Psoas muscle (tissue), 8 donors: ENCODE measurements around the gene TMEM190. TPM values are rescaled to one million over a fixed set of nuclear protein-coding genes. Genes with fewer than 3 reads are reported as not detected.

Experiments used
- ATAC-seq, 4 donors: fragments of 200-7000 bp; cut with Tn5 transposase; one replicate each; pipeline ENCODE4 v1.9.1; 2020; ENCODE audit warnings: moderate library complexity in 3 of 4, mild to moderate bottlenecking in 2 of 4
- DNase-seq, 2 donors: peaks; one replicate each; pipeline ENCODE4 v3.0.0-alpha.2; 2020
- H3K27ac ChIP-seq: fragments of 200-600 bp; one replicate; pipeline ENCODE4 v1.8.0; 2022
- H3K27me3 ChIP-seq, 3 donors: fragments of 200-600 bp in 1 of 3; one replicate each; pipeline versions ENCODE4 v1.6.1 to v1.8.0; 2013 to 2022; ENCODE audit warnings: low read length in 2 of 3, mild to moderate bottlenecking in 2 of 3, moderate library complexity in 1 of 3; ENCODE audit not compliant: insufficient read depth in 3 of 3
- H3K36me3 ChIP-seq, 2 donors: fragments of 200-600 bp in 1 of 2; one replicate each; pipeline versions ENCODE4 v1.6.1 to v1.8.0; 2013 to 2022; ENCODE audit warnings: low read depth in 1 of 2, mild to moderate bottlenecking in 1 of 2, moderate library complexity in 1 of 2; ENCODE audit not compliant: insufficient read depth in 1 of 2
- H3K4me1 ChIP-seq: fragments of 200-600 bp; one replicate; pipeline ENCODE4 v1.8.0; 2022
- H3K4me3 ChIP-seq: fragments of 200-600 bp; one replicate; pipeline ENCODE4 v1.8.0; 2022; ENCODE audit warnings: mild to moderate bottlenecking
- H3K9me3 ChIP-seq: fragments of 200-600 bp; one replicate; pipeline ENCODE4 v1.8.0; 2022
- WGBS, 3 donors: extraction: QIAGEN DNeasy Blood & Tissue Kit; methylation state at CpG; one replicate each; pipeline versions ENCODE4 v1.1.6 to v1.1.7; 2013; 5-methylcytosine and 5-hydroxymethylcytosine counted together
- intact Hi-C, 2 donors: fragments of 100-400 bp; cut with DNase I; formaldehyde crosslinking; loops; one replicate each; pipeline versions ENCODE4 v1.11.0 to v1.14.2; 2022
- polyA plus RNA-seq, 3 donors: library from polyadenylated mRNA; stranded (reverse); fragments of 200-250 nt; gene quantifications; one replicate each; pipeline ENCODE4 v1.2.3, GENCODE V29; 2013
- total RNA-seq, 4 donors: library from RNA; stranded (reverse); fragmentation: NEBNext Ultra II Directional in 2 of 4; extraction: Animal tissue kit (Norgen Biotek cat#: 25700) in 2 of 4; gene quantifications; one replicate each; pipeline versions ENCODE4 v1.2.1 to v1.2.4, GENCODE V29; 2021 to 2023
- TF ChIP-seq, protein P1 (sequence below): fragments of 200-600 bp; IDR thresholded peaks from one replicate; pipeline ENCODE4 v1.8.0; 2022; ENCODE audit warnings: antibody characterized with exemption
- donor health status: healthy with polysubstance abuse.
- donor health status: DM: no; HTN: no; CAD: no; lungs with moderate emphysema.
- donor health status: Bipolar disorder and iron deficiency.
- donor health status: healthy.
- donor health status: DM: yes; HTN: yes; CAD: no.
- donor health status: DM: no; HTN: no; CAD: no.
- donor health status: DM: no; HTN: no; CAD: no.
- donor health status: DM: yes; HTN: yes; CAD: no.

Gene TMEM190
- total and polyA plus RNA-seq, 7 donors: not detected

DNA sequence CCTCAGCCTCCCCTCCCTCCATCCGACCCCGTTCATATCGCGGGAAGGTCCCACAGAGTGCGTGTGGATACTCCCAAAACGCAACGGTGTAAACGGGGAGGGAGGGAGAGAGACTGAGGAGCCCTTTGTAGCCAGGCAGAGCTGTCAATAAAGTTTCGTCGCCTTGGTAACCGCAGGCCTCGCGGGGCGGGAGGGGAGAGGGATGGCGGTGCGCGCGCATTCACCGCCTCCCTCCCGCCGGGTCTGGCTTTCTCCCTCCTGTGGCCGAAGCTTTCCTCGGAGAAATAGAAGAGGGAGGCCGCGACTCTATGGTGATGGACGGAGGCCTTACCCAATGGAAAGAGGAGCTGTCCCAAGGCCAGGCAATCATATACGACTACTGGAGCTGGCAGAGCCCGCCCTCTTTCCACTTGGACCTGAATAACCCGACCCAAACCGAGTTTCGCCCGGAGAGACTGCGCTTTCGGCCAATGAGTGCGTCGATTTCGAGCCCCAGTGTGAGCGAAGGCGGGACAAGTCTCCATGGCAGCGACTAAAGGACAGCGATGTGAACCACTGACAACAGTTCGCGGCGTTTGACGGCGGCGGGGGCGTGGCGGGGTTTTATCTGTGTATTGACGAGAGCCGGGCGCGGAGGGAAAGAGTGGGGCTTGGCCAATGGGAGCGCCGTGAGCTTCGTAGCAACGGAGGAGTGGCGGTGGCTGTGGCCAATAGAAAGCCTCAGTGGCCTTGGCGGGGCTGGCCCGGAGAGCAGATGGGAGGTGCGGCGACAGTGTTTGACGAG, 37.3 kb upstream of the TMEM190 start, which contains the start of gene KMT5C:
Gene KMT5C (plus strand): TSS at position 772 of the 784 bp plus-strand sequence. CDS start 2,061 bp downstream, outside the sequence.
- H3K27me3 ChIP-seq: peaks cover 0 to 18% (median 0%) of the 10 kb centered on the region in 3 donors
- DNase-seq (peak; percentile 100), ATAC-seq (peak; percentile 91 to 93 (median 92))
- TF ChIP-seq, protein P1, sequence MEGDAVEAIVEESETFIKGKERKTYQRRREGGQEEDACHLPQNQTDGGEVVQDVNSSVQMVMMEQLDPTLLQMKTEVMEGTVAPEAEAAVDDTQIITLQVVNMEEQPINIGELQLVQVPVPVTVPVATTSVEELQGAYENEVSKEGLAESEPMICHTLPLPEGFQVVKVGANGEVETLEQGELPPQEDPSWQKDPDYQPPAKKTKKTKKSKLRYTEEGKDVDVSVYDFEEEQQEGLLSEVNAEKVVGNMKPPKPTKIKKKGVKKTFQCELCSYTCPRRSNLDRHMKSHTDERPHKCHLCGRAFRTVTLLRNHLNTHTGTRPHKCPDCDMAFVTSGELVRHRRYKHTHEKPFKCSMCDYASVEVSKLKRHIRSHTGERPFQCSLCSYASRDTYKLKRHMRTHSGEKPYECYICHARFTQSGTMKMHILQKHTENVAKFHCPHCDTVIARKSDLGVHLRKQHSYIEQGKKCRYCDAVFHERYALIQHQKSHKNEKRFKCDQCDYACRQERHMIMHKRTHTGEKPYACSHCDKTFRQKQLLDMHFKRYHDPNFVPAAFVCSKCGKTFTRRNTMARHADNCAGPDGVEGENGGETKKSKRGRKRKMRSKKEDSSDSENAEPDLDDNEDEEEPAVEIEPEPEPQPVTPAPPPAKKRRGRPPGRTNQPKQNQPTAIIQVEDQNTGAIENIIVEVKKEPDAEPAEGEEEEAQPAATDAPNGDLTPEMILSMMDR: peak; percentile 41
- intact Hi-C loops: loop anchor here (5.0 kb wide), 1 partner anchor 37 kb away; no protein-coding TSS in a partner anchor
- peak within 1 kb of the TSS; percentile 93 for H3K27ac ChIP-seq
- WGBS, 3 donors: 0 to 1% (median 1%) methylated on average over 44 to 63 of the region's 63 CpGs
- peaks cover 0 to 19% of the 10 kb centered on the region in 2 donors for H3K36me3 ChIP-seq
- peak within 1 kb of the TSS; percentile 75 for H3K4me3 ChIP-seq
- H3K4me1 ChIP-seq: peaks cover 12% of the 10 kb centered on the region
- no peaks in the 10 kb centered on the region for H3K9me3 ChIP-seq

DNA sequence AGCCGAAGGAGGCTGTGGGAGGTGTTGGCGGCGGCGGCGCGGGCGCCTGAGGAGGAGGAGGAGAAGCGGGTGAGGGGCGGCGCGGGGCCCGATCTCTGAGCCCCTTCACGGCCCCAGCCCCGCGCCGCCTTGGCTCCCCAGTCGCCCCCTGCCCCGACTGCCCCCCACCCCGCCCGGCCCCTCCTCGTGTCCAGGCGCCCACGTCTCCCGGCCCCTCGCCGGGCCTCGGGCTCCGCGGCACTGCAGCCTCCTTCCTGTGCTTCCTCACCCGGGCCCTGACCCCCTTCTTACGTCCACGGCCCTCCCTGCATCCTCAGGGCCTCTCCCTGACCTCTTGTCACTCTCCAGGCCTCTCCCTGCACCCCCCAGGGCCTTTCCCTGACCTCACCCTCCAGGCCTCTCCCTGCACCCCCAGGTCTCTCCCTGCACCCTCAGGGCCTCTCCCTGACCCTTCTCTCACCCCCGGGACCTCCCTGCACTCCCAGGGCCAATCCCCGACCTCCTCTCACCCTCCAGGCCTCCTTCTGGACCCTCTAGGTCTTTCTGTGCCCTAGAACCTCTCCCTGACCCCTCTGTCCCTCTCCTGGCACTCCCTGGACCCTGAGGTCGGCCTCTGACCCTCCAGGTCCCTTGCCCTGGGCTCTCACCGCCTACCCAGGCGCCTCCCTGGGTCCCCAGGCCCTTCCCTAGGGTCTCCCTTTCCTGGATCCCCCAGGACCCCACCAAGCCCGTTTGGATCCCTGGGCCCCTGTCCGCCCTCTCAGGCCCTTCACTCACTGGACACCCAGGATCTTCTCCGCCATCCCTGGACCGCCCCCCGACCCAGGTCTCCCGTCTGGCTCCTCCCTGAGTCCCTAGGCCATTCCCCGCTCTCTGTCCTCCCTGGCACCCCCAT, 36.5 kb upstream of the TMEM190 start:
- peaks cover 0 to 19% of the 10 kb centered on the region in 2 donors for H3K36me3 ChIP-seq
- intact Hi-C loops: loop anchor here (5.0 kb wide), 2 partner anchors 38 to 42 kb away; partner anchors contain the start of gene TMEM238 (in 1 of the 2)
- ATAC-seq (no peak), DNase-seq (peak in 1 of 2 donors; percentile 34)
- H3K27me3 ChIP-seq: peaks cover 0 to 10% (median 0%) of the 10 kb centered on the region in 3 donors
- H3K4me1 ChIP-seq: peaks cover 12% of the 10 kb centered on the region
- H3K27ac ChIP-seq: peak overlapping the region; percentile 93
- TF ChIP-seq, protein P1: no peak
- WGBS, 3 donors: 2 to 12% (median 3%) methylated on average over 15 to 44 of the region's 44 CpGs
- peak overlapping the region; percentile 75 for H3K4me3 ChIP-seq
- H3K9me3 ChIP-seq: no peaks in the 10 kb centered on the region

DNA sequence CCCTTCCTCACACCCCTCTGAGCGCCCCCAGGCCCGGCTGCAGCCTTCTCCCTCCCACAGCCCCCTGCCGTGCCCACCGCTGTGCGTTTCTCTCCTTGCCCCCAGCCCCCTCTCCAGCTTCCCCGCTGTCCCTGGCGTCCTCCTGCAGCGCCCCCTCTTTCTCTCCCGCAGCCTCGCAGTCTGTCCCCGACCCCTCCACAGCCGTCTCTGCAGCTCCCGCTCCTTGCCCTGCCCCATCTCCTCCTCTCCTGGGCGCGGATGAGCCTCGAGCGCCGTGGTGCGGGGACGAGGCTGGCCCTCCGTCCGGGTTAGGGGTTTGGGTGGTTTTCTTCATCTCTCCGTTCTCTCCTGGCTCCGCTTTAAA, 35.9 kb upstream of the TMEM190 start:
- Histone ChIP-seq H3K27ac (no peak overlapping the region), H3K27me3 (peaks cover 0 to 6% (median 0%) of the 10 kb centered on the region in 3 donors), H3K4me1 (peaks cover 12% of the 10 kb centered on the region), H3K36me3 (peaks cover 0 to 19% of the 10 kb centered on the region in 2 donors), H3K9me3 (no peaks in the 10 kb centered on the region), H3K4me3 (peak overlapping the region; percentile 75)
- intact Hi-C loops: loop anchor here in 1 of 2 donors (5.0 kb wide), 1 partner anchor 42 kb away; the partner anchor contains the start of gene TMEM238
- TF ChIP-seq, protein P1: no peak
- DNase-seq: no peak
- 2 to 7% (median 5%) methylated on average over 23 to 24 of the region's 24 CpGs for WGBS, 3 donors
- no peak for ATAC-seq

DNA sequence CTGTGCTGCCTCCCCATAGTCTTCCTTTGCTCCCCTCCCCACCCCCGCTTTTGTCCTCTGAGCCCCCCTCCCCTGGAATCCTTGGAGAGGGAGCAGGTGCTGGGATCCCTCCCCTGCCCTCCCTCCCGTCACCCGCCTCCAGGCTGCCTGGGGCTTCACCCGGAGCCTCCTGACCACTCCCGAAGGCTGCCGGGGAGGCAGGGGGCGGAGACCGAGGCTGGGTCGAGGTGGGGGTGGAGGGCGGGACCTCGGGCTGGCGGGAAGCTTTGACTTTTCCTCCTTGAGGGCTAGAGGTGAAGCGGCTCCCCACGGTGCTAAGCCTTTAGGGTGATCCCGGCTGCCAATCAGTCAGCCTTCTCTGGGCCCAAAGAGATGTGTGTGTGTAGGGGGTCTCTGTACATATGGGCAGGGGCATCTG, 35.4 kb upstream of the TMEM190 start:
- ATAC-seq: no peak
- H3K9me3 ChIP-seq: no peaks in the 10 kb centered on the region
- intact Hi-C loops: loop anchor here in 1 of 2 donors (5.0 kb wide), 1 partner anchor 41 kb away; the partner anchor contains the start of gene TMEM238

More for the DNA sequence above, 35.4 kb upstream of the TMEM190 start:
- Histone ChIP-seq H3K4me1 (peaks cover 12% of the 10 kb centered on the region), H3K27ac (no peak overlapping the region), H3K27me3 (peaks cover 0 to 5% (median 0%) of the 10 kb centered on the region in 3 donors), H3K36me3 (peaks cover 0 to 19% of the 10 kb centered on the region in 2 donors), H3K4me3 (peak overlapping the region; percentile 75)
- TF ChIP-seq, protein P1: no peak
- peak; percentile 71 to 76 for DNase-seq
- WGBS, 3 donors: 6 to 9% (median 8%) methylated on average over 15 of the region's 15 CpGs
